NCI-H1417 treated with DMSO at 0.1 percent for 48 hours (cell line): Measurements from ENCODE around the gene KRTCAP2.
"Not testable (repeated sequence)": the region's sequence is repeated elsewhere in the genome, so short reads cannot be mapped to it uniquely, and the experiment has no call there.

Source experiments
- DNase-seq: peaks from one replicate; lab custom pipeline; 2025; lab: John Stamatoyannopoulos, UW

KRTCAP2 gene

GRCh38 chr1:155168456-155169210 lies 4.5 kb downstream of the KRTCAP2 start:
- DNase-seq = no peak

- not testable (repeated sequence) for DNase-seq
Measured at GRCh38 chr1:155168105-155168445, 5.0 kb downstream of the KRTCAP2 start.

GRCh38 chr1:155167166-155168104 lies 5.7 kb downstream of the KRTCAP2 start:
- peak; percentile 71 for DNase-seq

- peak; percentile 68 for DNase-seq
Measured at GRCh38 chr1:155166471-155167165, 6.5 kb downstream of the KRTCAP2 start.

- DNase-seq = no peak
Measured at GRCh38 chr1:155166051-155166470, 7.0 kb downstream of the KRTCAP2 start.

GRCh38 chr1:155164625-155165024 lies 8.5 kb downstream of the KRTCAP2 start:
- not testable (repeated sequence) for DNase-seq

GRCh38 chr1:155163785-155164184 lies 9.3 kb downstream of the KRTCAP2 start:
- DNase-seq = not testable (repeated sequence)

GRCh38 chr1:155162631-155163030 lies 10.5 kb downstream of the KRTCAP2 start:
- not testable (repeated sequence) for DNase-seq

GRCh38 chr1:155160128-155160527 lies 13.0 kb downstream of the KRTCAP2 start:
- DNase-seq = no peak

GRCh38 chr1:155158991-155159390 lies 14.1 kb downstream of the KRTCAP2 start:
- no peak for DNase-seq

- not testable (repeated sequence) for DNase-seq
Measured at GRCh38 chr1:155155996-155156643, 17.0 kb downstream of the KRTCAP2 start.

- DNase-seq = no peak
Measured at GRCh38 chr1:155145491-155145890, 27.6 kb downstream of the KRTCAP2 start.

- DNase-seq = no peak
Measured at GRCh38 chr1:155141749-155142148, 31.4 kb downstream of the KRTCAP2 start.

GRCh38 chr1:155140630-155140953 lies 32.5 kb downstream of the KRTCAP2 start:
- DNase-seq = no peak

- peak; percentile 15 for DNase-seq
Measured at GRCh38 chr1:155139895-155140629, 33.0 kb downstream of the KRTCAP2 start, which contains the start of gene DPM3. Gene DPM3, minus strand, starts transcription at chr1:155140531. Its CDS starts 291 bp downstream, at chr1:155140240.

- DNase-seq = no peak
Measured at GRCh38 chr1:155137154-155137949, 35.8 kb downstream of the KRTCAP2 start.

- DNase-seq = no peak
Measured at GRCh38 chr1:155136748-155137147, 36.4 kb downstream of the KRTCAP2 start.

- DNase-seq = peak; percentile 76
Measured at GRCh38 chr1:155135415-155136028, 37.6 kb downstream of the KRTCAP2 start, which contains the start of gene SLC50A1. Gene SLC50A1, plus strand, starts transcription at chr1:155135852. Its CDS starts 60 bp downstream, at chr1:155135912.

GRCh38 chr1:155134880-155135414 lies 38.2 kb downstream of the KRTCAP2 start:
- no peak for DNase-seq
